Measurements from ENCODE around the gene ZCCHC14. TPM values are rescaled to one million over a fixed set of nuclear protein-coding genes. Genes with fewer than 3 reads are reported as not detected.

ZCCHC14 gene
- total RNA-seq, result 10 to 100 TPM; 21.9 to 29.4 (median 23.0) TPM
- polyA plus RNA-seq, result 11.1 TPM
- long read RNA-seq, donor 1, partial matches to known transcripts, result 12 of 22 reads
- long read RNA-seq, donor 1, other reads (novel, unspliced or antisense), result 10 of 22 reads
- long read RNA-seq, donor 2, partial matches to known transcripts, result 2 of 7 reads
- long read RNA-seq, donor 2, other reads (novel, unspliced or antisense), result 5 of 7 reads
- long read RNA-seq, donor 3, partial matches to known transcripts, result 16 of 31 reads
- long read RNA-seq, donor 3, other reads (novel, unspliced or antisense), result 15 of 31 reads
- long read RNA-seq, donor 4, partial matches to known transcripts, result 12 of 12 reads
- long read RNA-seq, donor 4, other reads (novel, unspliced or antisense), result 0 of 12 reads

GRCh38 chr16:87492721-87493607 is at the start of gene ZCCHC14:
TSS of gene ZCCHC14 (minus strand) at chr16:87493024. CDS start at chr16:87492238, 786 bp downstream.
- no peaks in the 10 kb centered on the region for H3K27me3 ChIP-seq (ENCODE audit: control insufficient read depth, insufficient read depth)
- peak within 1 kb of the TSS; percentile 99 for H3K4me3 ChIP-seq (ENCODE audit: low read length)
- peaks cover 4% of the 10 kb centered on the region for H3K4me1 ChIP-seq (ENCODE audit: control insufficient read depth, insufficient read depth, low read length)
- ATAC-seq, result peak; percentile 99
- 1% methylated on average over 119 of the region's 119 CpGs for WGBS
- intact Hi-C loops (cut with DNase I), result no loop called here
- peak within 1 kb of the TSS; percentile 86 for H3K27ac ChIP-seq (ENCODE audit: low read length)
- no peaks in the 10 kb centered on the region for H3K9me3 ChIP-seq (ENCODE audit: control insufficient read depth, low read length)
- peak; percentile 100 for DNase-seq

DNA sequence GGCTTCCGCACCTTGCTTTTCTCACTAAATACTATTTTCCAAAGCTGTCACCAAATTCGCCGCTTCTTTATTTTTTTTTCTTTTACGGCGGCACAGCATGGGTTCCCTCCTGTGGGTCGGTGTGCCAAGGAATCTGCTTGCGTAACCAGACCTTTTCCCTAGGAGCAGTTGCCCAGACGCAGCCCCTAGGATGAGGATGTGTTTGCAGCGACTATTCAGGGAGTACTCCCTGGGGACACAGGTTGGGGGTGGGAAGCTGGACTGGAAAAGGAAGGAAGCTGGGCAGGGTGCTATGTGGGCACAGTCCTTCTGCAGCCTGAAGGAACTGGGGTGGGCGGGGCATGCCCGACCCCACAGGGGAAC is 49.0 kb upstream of the ZCCHC14 start:
- Histone ChIP-seq H3K27ac (ENCODE audit: low read length) (no peak overlapping the region), H3K9me3 (ENCODE audit: control insufficient read depth, low read length) (no peaks in the 10 kb centered on the region), H3K4me3 (ENCODE audit: low read length) (peak overlapping the region; percentile 12), H3K4me1 (ENCODE audit: control insufficient read depth, insufficient read depth, low read length) (no peaks in the 10 kb centered on the region), H3K27me3 (ENCODE audit: control insufficient read depth, insufficient read depth) (no peaks in the 10 kb centered on the region)
- peak in 1 of 2 donors; percentile 59 for ATAC-seq
- 38% methylated on average over 11 of the region's 11 CpGs for WGBS
- DNase-seq, result peak; percentile 57 to 74 (median 60)
- intact Hi-C loops (cut with DNase I), result loop anchor here in 3 of 4 donors (2.0 to 10.0 kb wide), 3 partner anchors 125 to 127 kb away; no protein-coding TSS in a partner anchor

DNA sequence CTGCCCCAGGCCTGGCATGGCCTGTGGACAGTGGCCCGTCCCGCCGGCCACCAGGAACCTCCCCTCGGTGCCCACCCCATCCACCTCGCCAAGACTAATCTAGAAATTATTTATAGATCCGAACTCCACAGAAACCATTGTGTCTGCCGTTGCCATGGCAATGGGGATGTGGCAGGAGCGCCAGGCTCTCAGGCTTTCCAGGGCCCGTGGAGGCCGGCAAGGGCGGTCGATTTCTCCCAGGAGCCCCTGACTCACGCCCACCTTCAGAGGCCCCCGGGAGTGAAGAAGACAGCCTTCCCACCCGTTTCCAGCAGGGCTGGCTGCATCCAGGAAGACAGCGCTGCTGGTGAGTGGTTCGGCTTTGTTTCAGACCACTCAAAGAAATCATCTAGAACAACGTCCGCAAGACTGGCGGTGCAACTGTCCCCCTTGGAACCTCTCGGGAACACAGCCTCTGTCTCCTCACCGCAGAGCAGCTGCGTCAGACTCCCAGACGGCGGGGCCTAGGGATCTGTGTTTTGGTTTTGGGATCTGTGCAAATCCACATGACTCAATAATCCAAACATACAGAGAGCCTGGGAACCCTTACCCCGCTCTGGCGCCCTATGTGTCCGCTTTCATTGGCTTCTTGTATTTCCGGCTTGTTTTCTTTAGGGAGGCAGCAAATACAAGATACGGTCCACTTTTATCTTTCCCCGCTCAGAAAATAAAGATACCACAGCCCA is 48.5 kb upstream of the ZCCHC14 start:
- intact Hi-C loops (cut with DNase I), result loop anchor here in 2 of 4 donors (5.0 to 10.0 kb wide), 2 partner anchors 124 to 127 kb away; no protein-coding TSS in a partner anchor
- ATAC-seq, result peak; percentile 79 to 87

GRCh38 chr16:87540897-87541146 is 48.0 kb upstream of the ZCCHC14 start:
- Histone ChIP-seq H3K9me3 (ENCODE audit: control insufficient read depth, low read length) (no peaks in the 10 kb centered on the region), H3K4me1 (ENCODE audit: control insufficient read depth, insufficient read depth, low read length) (no peaks in the 10 kb centered on the region), H3K27ac (ENCODE audit: low read length) (peak overlapping the region; percentile 26), H3K4me3 (ENCODE audit: low read length) (peak overlapping the region; percentile 1), H3K27me3 (ENCODE audit: control insufficient read depth, insufficient read depth) (no peaks in the 10 kb centered on the region)
- DNase-seq, result no peak
- ATAC-seq, result peak in 1 of 2 donors; percentile 33
- whole genome bisulfite sequencing, result 38% methylated on average over 6 of the region's 6 CpGs
- intact Hi-C loops (cut with DNase I), result loop anchor here in 2 of 4 donors (5.0 to 10.0 kb wide), 2 partner anchors 124 to 126 kb away; no protein-coding TSS in a partner anchor

More for the DNA sequence above, 48.5 kb upstream of the ZCCHC14 start:
- H3K9me3 ChIP-seq (ENCODE audit: control insufficient read depth, low read length), result no peaks in the 10 kb centered on the region
- peak; percentile 74 to 82 (median 81) for DNase-seq
- H3K4me3 ChIP-seq (ENCODE audit: low read length), result peak overlapping the region; percentile 12
- WGBS, result 26% methylated on average over 31 of the region's 31 CpGs
- no peaks in the 10 kb centered on the region for H3K27me3 ChIP-seq (ENCODE audit: control insufficient read depth, insufficient read depth)
- H3K27ac ChIP-seq (ENCODE audit: low read length), result peak overlapping the region; percentile 26
- no peaks in the 10 kb centered on the region for H3K4me1 ChIP-seq (ENCODE audit: control insufficient read depth, insufficient read depth, low read length)

- ATAC-seq, result peak; percentile 5 to 36
- H3K4me3 ChIP-seq (ENCODE audit: low read length), result no peak overlapping the region
Observed at GRCh38 chr16:87540072-87540896, 47.5 kb upstream of the ZCCHC14 start.

DNA sequence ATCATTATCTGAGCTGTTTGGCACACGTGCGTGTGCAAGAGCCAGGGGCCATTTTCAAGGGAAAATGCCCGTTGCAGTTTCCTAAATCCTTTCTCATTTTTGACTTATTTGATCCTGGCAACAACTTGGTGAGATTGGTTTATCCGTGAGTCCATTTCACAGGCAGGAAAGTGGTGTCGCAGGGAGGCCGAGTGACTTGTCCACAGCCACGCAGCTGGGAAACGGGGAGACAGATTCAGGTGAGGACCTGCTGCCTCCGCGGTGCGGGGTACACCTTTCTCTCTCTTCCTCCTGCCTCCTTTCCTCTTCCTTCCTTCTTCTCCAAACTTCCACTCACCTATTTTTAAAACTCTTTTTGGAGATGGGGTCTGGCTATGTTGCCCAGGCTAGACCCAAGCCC is 46.3 kb upstream of the ZCCHC14 start:
- H3K27me3 ChIP-seq (ENCODE audit: control insufficient read depth, insufficient read depth), result no peaks in the 10 kb centered on the region

More at GRCh38 chr16:87540072-87540896, 47.5 kb upstream of the ZCCHC14 start:
- H3K27ac ChIP-seq (ENCODE audit: low read length), result peak overlapping the region; percentile 26
- H3K9me3 ChIP-seq (ENCODE audit: control insufficient read depth, low read length), result no peaks in the 10 kb centered on the region
- intact Hi-C loops (cut with DNase I), result loop anchor here in 2 of 4 donors (5.0 to 10.0 kb wide), 2 partner anchors 123 to 125 kb away; no protein-coding TSS in a partner anchor
- no peaks in the 10 kb centered on the region for H3K4me1 ChIP-seq (ENCODE audit: control insufficient read depth, insufficient read depth, low read length)
- no peaks in the 10 kb centered on the region for H3K27me3 ChIP-seq (ENCODE audit: control insufficient read depth, insufficient read depth)
- no peak for DNase-seq
- 37% methylated on average over 20 of the region's 20 CpGs for WGBS

DNA sequence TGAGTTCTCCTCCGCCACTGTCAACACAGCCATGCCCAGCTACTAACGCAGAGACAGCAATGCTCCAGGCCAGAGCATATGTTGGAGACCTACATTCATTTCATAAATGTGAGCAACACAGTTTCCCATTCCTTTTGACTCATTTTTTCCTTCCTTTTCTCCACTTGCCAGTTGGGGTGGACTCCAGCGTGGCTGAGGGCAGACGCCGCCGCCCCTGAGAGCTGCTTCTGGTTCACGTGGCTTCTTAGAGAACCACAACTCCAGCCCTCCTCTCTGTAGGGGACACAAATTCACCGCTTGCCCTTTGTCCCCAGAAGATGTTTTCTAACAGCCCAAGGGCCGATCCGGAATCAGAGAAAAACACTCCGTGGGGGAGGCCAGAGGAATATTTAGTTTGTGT is 45.8 kb upstream of the ZCCHC14 start:
- ATAC-seq, result no peak
- no peaks in the 10 kb centered on the region for H3K27me3 ChIP-seq (ENCODE audit: control insufficient read depth, insufficient read depth)
- no peaks in the 10 kb centered on the region for H3K9me3 ChIP-seq (ENCODE audit: control insufficient read depth, low read length)
- no peak overlapping the region for H3K4me3 ChIP-seq (ENCODE audit: low read length)
- WGBS, result 72% methylated on average over 11 of the region's 11 CpGs
- no peak for DNase-seq
- intact Hi-C loops (cut with DNase I), result loop anchor here in 1 of 4 donors (10.0 kb wide), 1 partner anchor 54 kb away; no protein-coding TSS in a partner anchor
- H3K27ac ChIP-seq (ENCODE audit: low read length), result no peak overlapping the region
- no peaks in the 10 kb centered on the region for H3K4me1 ChIP-seq (ENCODE audit: control insufficient read depth, insufficient read depth, low read length)

More for the DNA sequence above, 46.3 kb upstream of the ZCCHC14 start:
- H3K4me1 ChIP-seq (ENCODE audit: control insufficient read depth, insufficient read depth, low read length), result no peaks in the 10 kb centered on the region
- H3K27ac ChIP-seq (ENCODE audit: low read length), result no peak overlapping the region
- intact Hi-C loops (cut with DNase I), result loop anchor here in 1 of 4 donors (10.0 kb wide), 1 partner anchor 54 kb away; no protein-coding TSS in a partner anchor
- 85% methylated on average over 11 of the region's 11 CpGs for WGBS
- ATAC-seq (no peak), DNase-seq (no peak)
- H3K4me3 ChIP-seq (ENCODE audit: low read length), result no peak overlapping the region
- no peaks in the 10 kb centered on the region for H3K9me3 ChIP-seq (ENCODE audit: control insufficient read depth, low read length)

- WGBS, result 70% methylated on average over 4 of the region's 4 CpGs
- no peak for ATAC-seq
- no peaks in the 10 kb centered on the region for H3K9me3 ChIP-seq (ENCODE audit: control insufficient read depth, low read length)
- H3K27me3 ChIP-seq (ENCODE audit: control insufficient read depth, insufficient read depth), result no peaks in the 10 kb centered on the region
- H3K4me1 ChIP-seq (ENCODE audit: control insufficient read depth, insufficient read depth, low read length), result no peaks in the 10 kb centered on the region
- no peak overlapping the region for H3K27ac ChIP-seq (ENCODE audit: low read length)
- no peak for DNase-seq
- no peak overlapping the region for H3K4me3 ChIP-seq (ENCODE audit: low read length)
- intact Hi-C loops (cut with DNase I), result loop anchor here in 1 of 4 donors (10.0 kb wide), 1 partner anchor 53 kb away; no protein-coding TSS in a partner anchor
Observed at GRCh38 chr16:87538160-87538559, 45.3 kb upstream of the ZCCHC14 start.

DNA sequence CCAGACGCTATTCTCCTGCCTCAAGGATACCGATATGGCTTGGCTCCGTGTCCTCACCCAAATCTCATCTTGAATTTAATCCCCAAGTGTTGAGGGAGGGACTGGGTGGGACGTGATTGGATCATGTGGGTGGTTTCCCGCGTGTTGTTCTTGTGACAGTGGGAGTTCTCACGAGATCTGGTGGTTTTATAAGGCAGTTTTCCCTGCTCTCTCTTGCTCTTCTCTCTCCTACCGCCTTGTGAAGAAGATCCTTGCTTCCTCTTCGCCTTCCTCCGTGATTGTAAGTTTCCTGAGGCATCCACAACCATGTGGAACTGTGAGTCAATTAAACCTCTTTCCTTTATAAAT is 43.9 kb upstream of the ZCCHC14 start:
- no peak overlapping the region for H3K27ac ChIP-seq (ENCODE audit: low read length)
- ATAC-seq (no peak), DNase-seq (no peak)
- no peaks in the 10 kb centered on the region for H3K9me3 ChIP-seq (ENCODE audit: control insufficient read depth, low read length)
- WGBS, result 76% methylated on average over 10 of the region's 10 CpGs
- H3K27me3 ChIP-seq (ENCODE audit: control insufficient read depth, insufficient read depth), result no peaks in the 10 kb centered on the region
- no peaks in the 10 kb centered on the region for H3K4me1 ChIP-seq (ENCODE audit: control insufficient read depth, insufficient read depth, low read length)
- H3K4me3 ChIP-seq (ENCODE audit: low read length), result no peak overlapping the region
- intact Hi-C loops (cut with DNase I), result loop anchor here in 1 of 4 donors (10.0 kb wide), 1 partner anchor 52 kb away; no protein-coding TSS in a partner anchor

Measured in right cardiac atrium (tissue), 5 donors.